ENCODE data around the gene MMP28.

MMP28 gene

GRCh38 chr17:35797370-35797769, 1.9 kb upstream of the MMP28 start:
- DNase-seq, result no peak

GRCh38 chr17:35796942-35797341, 1.5 kb upstream of the MMP28 start:
- DNase-seq, result no peak

GRCh38 chr17:35795871-35796265, 427 bp upstream of the MMP28 start:
- DNase-seq, result no peak

DNA sequence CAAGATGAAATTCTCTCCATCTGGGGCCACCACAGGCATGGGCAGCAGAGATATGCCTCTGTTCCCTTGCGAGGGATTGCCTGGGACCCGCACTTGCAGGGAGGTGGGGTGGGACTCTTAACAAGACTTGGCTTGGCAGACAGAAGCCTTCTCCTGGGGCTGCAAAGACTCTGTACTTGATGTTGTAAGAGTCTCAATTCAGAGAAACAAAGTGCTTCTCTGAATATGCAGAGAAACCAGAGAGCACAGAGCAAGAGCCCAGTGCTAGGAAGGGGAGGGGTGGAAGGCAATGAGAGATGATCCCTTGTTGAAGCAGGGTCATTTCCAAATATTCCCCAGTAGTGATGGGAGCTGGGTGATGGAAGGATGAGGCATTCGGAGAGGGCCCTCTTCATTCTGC, 2.2 kb downstream of the MMP28 start:
- no peak for DNase-seq

DNA sequence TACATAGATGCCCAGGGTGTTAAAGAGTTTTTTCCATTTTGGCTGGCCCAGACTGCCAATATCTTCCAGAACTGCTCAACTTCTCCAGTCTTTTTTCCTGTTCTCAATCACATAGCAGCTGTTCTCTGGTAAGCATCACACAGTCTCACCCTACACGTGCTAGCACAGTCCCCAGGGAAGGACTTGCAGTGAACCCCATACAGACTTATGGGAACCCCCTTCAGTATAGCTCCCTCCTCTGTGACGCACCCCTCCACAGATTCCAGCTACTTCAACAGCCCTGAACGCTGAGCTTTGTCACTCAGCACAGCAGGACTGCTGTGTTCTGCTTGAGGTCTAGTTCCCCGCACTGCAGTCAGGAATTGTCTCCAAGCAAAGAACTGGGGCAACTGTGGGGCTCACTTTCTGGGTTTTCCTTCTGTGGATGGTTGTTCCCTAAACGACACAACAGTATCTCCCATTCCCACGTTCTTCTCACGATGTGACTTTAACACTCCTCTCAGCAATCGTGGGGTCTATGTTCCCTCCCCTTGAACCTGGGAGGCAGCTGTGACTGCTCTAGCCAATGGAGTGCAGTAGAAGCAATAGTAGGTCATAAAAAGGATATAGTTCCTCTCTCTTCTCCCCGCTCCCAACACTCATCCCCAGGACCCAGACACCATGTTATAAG, 3.6 kb downstream of the MMP28 start:
- DNase-seq, result no peak

DNA sequence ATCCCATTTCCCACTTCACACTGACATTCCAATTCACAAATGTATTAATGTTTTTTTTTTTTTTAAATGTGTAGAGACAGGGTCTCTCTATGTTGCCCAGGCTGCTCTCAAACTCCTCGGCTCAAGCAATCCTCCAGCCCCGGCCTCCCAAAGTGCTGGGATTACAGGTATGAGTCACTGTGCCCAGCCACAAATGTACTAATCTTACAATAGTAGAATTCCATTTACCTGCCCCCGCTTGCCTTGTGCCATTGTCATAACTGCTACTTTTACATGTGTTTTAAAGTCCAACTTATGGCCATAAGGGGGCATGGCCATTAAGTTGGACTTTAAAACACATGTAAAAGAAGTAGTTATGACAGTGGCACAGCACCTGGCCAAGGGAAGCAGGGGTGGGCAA, 4.6 kb downstream of the MMP28 start:
- DNase-seq, result no peak

- DNase-seq, result no peak
Measured at GRCh38 chr17:35788477-35789368, 6.7 kb downstream of the MMP28 start.

DNA sequence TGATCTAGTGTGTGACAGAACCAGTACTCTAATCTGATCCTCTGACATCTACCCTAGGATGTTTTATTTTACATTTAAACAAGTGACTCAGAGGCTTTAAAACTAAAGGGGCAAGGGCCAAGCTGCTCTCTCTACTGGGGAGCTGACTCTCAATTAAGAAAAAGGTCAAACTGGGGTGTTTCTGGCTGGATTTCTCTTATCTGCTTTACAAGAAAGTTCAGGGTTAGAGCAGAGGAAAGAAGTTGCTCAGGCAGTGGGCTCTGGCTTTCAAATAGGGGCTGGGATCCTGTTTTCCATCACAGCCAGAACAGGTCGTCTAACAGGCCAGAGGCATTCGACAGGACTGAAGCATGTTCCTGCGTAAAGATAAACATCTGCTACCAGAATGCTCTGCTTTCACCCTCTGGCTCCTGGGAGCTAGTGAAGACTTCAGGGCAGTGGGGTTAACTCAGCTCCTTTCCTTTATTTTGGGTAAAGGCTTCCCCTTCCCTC, 8.5 kb downstream of the MMP28 start:
- DNase-seq, result no peak

- no peak for DNase-seq
Measured at GRCh38 chr17:35784895-35785294, 10.5 kb downstream of the MMP28 start.

- DNase-seq, result no peak
Measured at GRCh38 chr17:35780950-35781349, 14.5 kb downstream of the MMP28 start.

GRCh38 chr17:35778641-35779196, 16.7 kb downstream of the MMP28 start:
- DNase-seq, result no peak

GRCh38 chr17:35775583-35775982, 19.9 kb downstream of the MMP28 start:
- DNase-seq, result no peak

- no peak for DNase-seq
Measured at GRCh38 chr17:35775039-35775438, 20.4 kb downstream of the MMP28 start.

- no peak for DNase-seq
Measured at GRCh38 chr17:35774499-35774898, 20.9 kb downstream of the MMP28 start.

DNA sequence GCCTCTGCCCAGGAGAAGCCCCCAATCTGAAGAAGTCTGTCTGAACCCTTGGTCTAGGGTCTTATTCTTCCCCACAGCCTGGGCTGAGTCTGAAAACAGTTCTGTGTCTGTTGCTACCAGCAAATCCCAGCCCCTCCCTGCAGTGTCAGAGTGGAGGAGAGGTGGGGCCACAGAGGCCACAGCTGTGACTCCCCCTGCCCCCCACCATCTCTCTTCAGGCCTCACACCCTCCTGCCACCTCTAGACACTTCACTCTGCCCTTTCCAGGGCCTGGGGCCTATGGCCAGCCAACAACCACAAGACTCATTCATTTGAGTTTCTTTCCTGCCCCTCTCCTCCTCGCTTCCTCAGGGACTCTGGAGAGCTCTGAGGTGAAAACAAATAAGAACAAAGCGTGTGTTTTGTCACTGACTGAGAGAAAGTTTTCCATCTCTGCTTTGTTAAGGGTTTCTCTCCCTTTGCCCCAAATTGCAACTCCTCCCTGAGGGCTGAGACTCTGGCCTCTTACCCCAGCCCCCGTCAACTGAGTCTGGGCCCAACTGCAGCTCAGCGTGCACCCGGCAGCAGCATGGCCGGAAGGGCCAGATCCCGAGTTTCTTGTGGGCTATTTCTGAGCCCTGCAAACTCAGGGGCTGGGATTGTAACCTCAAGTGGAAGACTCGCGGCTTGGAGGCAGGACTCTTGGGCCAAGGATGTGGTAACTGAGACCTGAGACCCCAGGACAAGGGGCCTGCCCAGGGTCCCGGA, 21.6 kb downstream of the MMP28 start:
- no peak for DNase-seq

GRCh38 chr17:35773129-35773528, 22.3 kb downstream of the MMP28 start:
- DNase-seq, result no peak

- DNase-seq, result no peak
Measured at GRCh38 chr17:35769895-35770486, 25.4 kb downstream of the MMP28 start.

DNA sequence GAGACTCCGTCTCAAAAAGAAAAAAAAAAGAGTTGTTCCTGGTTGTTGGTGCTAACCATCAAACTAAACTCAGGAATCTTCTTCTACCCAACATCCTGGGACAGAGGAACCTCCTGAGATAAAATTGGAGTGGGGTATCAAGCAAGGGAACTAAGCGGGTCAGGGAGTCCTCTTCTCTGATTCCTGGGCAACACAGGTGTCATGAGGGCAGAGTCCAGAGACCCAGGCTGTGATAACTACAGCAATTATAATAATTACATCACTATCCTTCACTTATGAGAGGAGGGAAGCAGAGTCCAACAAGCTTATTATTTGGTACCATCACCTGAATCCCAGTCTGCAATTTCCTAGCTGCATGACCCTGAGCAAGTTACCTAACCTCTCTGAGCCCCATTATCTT, 26.6 kb downstream of the MMP28 start:
- DNase-seq, result no peak

DNA sequence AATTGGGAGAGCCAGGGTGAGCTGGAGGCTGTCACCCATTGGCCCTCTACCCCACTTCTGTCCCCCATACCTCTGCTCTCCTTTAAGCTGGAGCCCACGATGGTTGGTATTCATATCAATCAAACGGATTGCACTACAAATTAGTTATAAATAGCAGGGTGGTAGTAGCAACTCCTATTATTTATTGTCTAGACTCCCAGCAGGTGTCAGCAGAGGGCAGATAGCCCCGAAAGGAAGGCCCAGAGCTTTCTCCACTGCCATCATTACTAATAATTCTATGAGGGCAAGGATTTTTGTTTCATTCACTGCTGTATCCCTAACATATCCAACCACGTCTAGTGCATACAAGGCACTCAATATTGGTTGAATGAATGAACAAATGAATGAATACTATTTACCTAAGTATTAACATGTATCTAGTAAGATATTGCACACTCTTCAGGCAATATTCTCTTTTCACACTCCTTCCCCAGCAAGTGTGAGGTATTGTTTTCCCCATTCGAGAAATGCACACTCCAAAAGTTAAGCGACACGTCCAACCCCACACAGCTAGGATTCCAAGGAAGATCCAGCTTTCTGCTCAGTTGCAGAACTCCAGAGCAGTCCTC, 28.4 kb downstream of the MMP28 start:
- peak; percentile 58 for DNase-seq

- DNase-seq, result no peak
Measured at GRCh38 chr17:35766489-35766877, 29.0 kb downstream of the MMP28 start.

- DNase-seq, result no peak
Measured at GRCh38 chr17:35765756-35766488, 29.5 kb downstream of the MMP28 start.
